ENCODE results near the gene FXYD4.

FXYD4 gene

GRCh38 chr10:43344051-43344450 lies 27.4 kb upstream of the FXYD4 start:
- no peak for DNase-seq (ENCODE audit: low spot score)

DNA sequence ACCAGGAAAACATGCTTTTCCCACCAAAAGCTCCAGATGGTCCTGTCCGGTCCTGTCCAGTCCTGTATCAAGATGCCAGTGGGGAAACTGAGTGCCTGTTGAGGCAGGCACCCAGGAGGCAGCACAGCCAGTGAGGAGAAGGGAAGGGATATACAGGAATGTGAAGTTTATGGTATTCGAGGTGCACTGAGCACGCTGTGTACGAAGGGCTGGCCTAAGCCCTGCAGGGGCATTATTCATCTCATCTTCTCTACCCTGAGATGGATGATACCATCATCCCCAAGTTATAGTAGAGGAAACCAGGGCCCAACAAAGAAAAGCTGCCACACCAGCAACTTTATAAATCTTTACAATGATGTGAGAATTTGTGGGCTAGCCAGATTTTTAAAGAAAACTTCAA lies 23.4 kb upstream of the FXYD4 start:
- no peak for DNase-seq (ENCODE audit: low spot score)

DNA sequence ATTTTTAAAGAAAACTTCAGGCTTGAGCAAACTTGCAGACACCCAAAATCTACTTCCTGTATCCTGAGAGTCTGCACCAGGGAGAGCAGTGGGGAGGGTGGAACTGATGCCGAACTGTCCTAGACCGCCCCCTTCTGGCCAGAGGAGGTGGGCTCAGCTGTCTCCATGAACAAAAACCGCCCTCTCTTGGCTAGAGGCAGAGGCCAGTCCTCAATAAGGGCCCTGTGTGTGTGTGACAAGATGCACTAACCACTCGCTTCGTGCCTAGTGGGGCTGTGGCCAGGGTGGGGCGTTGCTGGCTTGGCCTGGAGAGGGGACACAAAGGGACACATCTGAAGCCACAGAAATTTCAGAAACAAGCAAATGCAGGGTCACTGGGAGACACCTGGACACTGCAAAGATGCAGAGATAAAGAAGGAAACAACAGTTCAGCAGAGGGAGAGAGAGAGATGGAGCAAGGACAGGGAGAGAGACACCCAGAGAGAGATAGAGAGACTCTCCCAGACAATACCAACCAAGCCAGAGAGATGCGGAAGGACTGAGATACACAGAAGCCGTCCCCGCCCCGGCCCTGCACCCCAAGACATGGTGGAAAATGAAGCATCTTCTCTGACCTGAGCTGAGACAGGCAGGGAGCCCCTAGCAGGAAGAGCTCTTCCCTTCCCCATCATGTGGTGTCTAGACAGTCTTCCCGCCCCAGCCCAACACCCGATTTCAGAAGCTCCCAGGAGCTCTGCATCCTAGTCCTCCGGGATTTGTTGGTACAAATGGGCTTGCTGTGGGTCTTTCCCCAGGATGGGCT lies 22.7 kb upstream of the FXYD4 start:
- DNase-seq (ENCODE audit: low spot score): peak; percentile 99

GRCh38 chr10:43350156-43350555 lies 21.3 kb upstream of the FXYD4 start:
- DNase-seq (ENCODE audit: low spot score): no peak

GRCh38 chr10:43350686-43351085 lies 20.8 kb upstream of the FXYD4 start:
- no peak for DNase-seq (ENCODE audit: low spot score)

- DNase-seq (ENCODE audit: low spot score): no peak
Observed at GRCh38 chr10:43351301-43351700, 20.1 kb upstream of the FXYD4 start.

GRCh38 chr10:43352951-43353350 lies 18.5 kb upstream of the FXYD4 start:
- DNase-seq (ENCODE audit: low spot score): no peak

GRCh38 chr10:43353495-43354329 lies 17.7 kb upstream of the FXYD4 start:
- DNase-seq (ENCODE audit: low spot score): peak; percentile 58

DNA sequence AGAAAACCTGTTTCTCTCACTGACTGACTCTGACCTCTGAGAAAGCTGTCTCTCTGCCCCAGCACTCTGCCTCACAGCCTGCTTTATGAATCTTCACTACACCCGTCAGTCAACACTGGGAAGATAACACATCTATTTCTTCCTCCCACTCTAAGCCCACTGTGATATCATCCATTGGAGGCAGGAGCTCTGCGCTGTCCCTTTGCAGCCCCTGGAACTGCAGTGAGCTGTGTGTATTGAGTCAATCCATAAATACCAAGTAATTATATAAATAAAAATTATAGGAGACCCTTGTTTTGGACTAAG lies 17.2 kb upstream of the FXYD4 start:
- DNase-seq (ENCODE audit: low spot score): peak; percentile 38

DNA sequence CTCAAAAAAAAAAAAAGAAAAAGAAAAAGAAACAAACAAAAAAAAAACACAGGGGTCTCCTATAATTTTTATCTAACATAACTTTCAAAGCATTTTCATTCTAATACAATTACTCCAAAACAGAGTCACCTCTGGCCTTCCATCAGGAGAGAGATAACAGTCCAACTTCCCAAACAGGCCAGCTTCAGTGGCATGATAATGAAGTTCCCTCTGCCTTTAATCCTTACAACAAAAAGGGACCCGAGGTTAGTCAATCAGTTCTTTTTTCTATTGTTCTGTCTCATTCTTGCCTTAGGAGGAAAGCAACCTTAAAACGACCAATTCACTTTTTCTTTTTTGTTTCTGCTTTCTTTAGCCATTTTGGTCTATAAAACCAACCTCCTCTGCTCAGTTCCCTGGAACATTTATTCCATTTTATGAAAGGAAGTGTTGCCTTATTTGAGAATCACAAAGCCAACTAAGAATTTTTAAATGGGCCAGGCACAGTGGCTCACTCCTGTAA lies 16.5 kb upstream of the FXYD4 start:
- peak; percentile 35 for DNase-seq (ENCODE audit: low spot score)

DNA sequence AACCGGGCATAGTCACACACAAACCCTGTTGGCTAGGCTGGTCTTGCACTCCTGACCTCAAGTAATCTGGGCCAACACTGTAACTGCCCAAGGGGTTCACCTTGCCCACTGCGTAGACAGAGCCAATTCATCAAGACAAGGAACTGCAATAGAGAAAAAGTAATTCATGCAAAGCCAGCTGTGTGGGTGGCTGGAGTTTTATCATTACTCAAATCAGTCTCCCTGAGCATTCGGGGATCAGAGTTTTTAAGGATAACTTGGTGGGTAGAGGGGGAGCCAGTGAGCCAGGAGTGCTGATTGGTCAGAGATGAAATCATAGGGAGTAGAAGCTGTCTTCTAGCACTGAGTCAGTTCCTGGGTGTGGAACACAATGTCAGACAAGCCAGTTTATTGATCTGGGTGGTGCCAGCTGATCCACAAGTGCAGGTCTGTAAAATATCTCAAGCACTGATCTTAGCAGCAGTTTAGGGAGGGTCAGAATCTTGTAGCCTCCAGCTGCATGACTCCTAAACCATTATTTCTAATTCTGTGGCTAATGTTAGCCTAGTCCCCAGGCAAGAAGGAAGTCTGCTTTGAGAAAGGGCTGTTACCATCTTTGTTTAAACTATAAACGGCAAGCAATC lies 15.6 kb upstream of the FXYD4 start:
- peak; percentile 16 for DNase-seq (ENCODE audit: low spot score)

DNA sequence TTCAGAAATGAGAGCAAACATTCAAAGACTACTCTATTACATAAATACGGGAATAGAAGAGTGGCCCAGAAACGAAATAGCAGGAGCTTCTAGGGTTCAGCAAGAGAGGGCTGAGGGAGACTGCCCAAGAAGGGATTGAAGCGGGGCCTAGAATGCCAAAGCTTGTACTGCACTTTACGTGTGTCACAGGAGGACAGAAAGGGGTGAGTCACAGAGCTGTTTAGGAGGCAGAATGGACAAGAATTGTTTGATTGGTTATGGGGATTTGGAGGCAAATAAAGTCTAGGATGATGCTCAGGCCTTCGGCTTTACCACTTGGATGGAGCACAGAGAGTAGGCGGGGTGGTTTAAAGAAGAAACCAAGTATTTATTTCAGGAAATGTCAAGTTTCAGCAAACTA lies 11.3 kb upstream of the FXYD4 start:
- no peak for DNase-seq (ENCODE audit: low spot score)

- DNase-seq (ENCODE audit: low spot score): peak; percentile 12
Observed at GRCh38 chr10:43361547-43362190, 9.8 kb upstream of the FXYD4 start.

GRCh38 chr10:43362191-43362839 lies 9.1 kb upstream of the FXYD4 start:
- DNase-seq (ENCODE audit: low spot score): peak; percentile 87

DNA sequence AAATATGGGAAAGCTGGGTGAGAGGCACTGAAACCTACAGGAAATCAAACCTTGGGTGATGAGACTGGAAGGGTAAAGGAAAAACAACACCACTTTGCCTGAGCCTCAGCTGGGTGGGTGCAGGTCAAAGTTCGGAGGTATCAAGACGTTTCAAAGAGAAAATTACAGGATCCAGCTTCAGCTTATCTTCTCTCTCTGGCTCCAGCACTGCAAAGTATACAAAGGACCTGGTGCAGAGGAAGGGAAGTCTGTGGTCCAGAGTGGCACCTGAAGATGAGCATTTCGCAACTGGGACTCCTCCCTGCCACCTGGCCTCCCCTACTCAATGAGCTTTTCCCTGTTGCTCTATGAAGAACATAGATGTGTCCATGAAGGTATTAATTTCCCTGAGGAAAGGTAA lies 6.4 kb upstream of the FXYD4 start:
- no peak for DNase-seq (ENCODE audit: low spot score)

- DNase-seq (ENCODE audit: low spot score): no peak
Observed at GRCh38 chr10:43369921-43370320, 1.5 kb upstream of the FXYD4 start.

DNA sequence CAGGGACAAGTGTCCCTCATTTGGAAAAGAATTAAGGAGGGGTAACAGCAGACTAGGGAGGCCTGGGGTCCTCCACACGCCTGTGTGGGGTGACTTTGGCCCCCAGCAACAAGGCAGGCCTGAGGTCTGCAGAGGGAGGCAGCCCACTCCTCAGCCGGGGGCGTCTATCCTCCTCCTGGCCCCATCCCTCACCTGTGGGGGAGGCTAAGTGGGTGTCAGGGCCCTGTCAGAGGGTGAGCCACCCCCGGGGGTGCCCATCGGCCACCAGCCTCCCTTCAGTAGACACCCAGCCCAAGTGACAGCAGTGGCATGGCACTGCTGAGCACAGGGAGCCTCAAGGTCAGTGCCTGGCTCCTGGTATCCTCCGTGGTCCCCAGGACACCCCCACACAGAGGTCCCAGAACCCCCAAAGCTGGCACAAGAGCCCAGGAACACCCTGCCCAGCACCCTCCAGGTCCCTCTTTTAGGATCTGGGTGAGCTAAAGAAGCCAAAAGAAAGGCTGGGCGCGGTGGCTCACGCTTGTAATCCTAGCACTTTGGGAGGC lies 693 bp upstream of the FXYD4 start:
- DNase-seq (ENCODE audit: low spot score): no peak

DNA sequence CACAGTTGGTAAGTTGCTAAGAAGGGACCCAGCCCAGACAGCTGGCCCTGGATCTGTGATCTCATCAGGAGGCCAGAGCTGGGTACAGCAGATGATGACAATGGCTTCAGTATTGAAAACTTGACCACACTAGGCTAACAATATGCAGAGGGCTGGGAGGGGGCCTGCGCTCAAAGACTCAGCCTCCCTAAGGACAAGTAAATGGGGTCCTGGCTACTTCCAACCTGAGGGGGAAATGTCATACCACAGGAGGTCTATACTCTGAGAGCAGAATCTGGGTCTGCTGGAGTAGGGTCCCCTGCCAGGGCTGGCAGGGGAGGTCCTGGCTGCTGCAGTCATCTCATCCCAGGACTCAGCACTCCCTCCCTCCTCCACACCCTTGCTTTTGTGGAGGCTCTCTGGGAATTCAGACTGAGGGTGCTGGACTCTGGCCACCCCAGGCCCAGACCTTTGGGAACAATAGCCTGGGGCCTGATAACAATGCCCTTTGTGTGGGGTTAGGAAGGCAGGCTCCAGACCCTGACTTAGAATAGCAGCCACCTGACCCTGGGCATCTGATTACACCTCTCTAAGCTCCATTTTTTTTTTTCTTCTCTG lies 1.4 kb downstream of the FXYD4 start:
- peak; percentile 97 for DNase-seq (ENCODE audit: low spot score)

- DNase-seq (ENCODE audit: low spot score): no peak
Observed at GRCh38 chr10:43373461-43373860, 2.0 kb downstream of the FXYD4 start.

GRCh38 chr10:43374194-43374593 lies 2.8 kb downstream of the FXYD4 start:
- no peak for DNase-seq (ENCODE audit: low spot score)

DNA sequence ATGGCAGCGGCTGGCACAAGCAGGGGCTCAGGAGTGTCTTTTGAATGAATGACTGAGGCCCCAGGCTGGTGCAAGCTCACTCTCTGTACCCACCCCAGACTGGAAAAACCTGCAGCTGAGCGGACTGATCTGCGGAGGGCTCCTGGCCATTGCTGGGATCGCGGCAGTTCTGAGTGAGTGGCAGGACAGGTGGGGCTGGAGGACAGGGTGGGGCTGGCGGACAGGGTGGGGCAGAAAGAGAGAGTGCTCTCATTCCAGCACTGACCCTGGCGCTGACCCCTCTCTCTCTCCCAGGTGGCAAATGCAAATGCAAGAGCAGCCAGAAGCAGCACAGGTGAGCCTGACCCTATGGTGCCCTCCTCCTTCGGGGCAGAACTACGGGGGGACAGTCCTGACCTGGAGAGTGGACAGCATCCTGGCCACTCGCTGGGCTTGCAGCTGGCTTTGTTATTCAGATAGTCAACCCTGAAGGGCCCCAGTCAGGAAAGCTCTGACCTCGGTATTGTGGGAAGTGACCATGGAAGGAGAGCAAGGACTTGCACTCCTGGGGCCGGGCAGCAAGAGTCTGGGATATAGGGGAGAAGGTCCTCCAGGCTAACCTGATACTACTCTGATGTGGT lies 4.1 kb downstream of the FXYD4 start:
- DNase-seq (ENCODE audit: low spot score): no peak
